ENCODE data around the gene NUTM2D. TPM values are rescaled to one million over a fixed set of nuclear protein-coding genes. Genes with fewer than 3 reads are reported as not detected.
"Not testable (repeated sequence)": the region's sequence is repeated elsewhere in the genome, so short reads cannot be mapped to it uniquely, and the experiment has no call there.

The NUTM2D gene
- total and polyA plus RNA-seq, 2 of the 4 experiments (the other 2 are of a cell fraction): 0.54 to 1.9 TPM

DNA sequence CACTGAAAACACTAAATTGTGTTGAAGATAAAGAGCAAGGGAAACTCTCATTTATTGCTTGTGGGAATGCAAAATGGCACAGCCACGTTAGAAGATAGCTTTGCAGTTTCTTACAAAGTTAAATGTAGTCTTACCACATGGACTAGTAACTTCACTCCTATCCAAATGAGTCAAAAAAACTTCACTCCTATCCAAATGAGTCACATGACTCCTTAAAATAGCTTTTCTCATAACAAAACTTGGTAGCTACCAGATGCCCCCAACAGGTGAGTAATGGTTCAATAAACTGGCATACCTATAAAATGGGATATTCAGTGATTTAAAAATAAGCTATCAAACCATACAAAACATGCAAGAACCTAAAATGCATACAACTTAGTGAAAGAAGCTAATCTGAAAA is 36.0 kb upstream of the NUTM2D start:
- not testable (repeated sequence) for H4K20me1 ChIP-seq (ENCODE audit: insufficient read depth, low read length); DNase-seq

GRCh38 chr10:87324559-87324958 is 33.0 kb upstream of the NUTM2D start:
- H2AK9ac ChIP-seq (replicated peaks; ENCODE audit: low read depth, low read length, poor library complexity); H2BK15ac ChIP-seq (ENCODE audit: low read depth, low read length); H3K56ac ChIP-seq (ENCODE audit: extremely low read depth, insufficient read depth, low read length); H3K23ac ChIP-seq (ENCODE audit: low read depth, low read length); POLR2A ChIA-PET (ENCODE audit: unreplicated experiment); H2AFZ ChIP-seq (replicated peaks; ENCODE audit: low read length, poor library complexity); H3K14ac ChIP-seq (replicated peaks; ENCODE audit: low read depth, low read length); H3K36me3 ChIP-seq (ENCODE audit: control insufficient read depth, insufficient read depth, low read length); H4K20me1 ChIP-seq (ENCODE audit: insufficient read depth, low read length); in situ Hi-C loops (cut with MboI; ENCODE audit: low sequenced_read_pairs); H3K4me1 ChIP-seq (ENCODE audit: control insufficient read depth, insufficient read depth, low read length); H3K4me3 ChIP-seq (ENCODE audit: insufficient read depth, low read depth, low read length); H2BK120ac ChIP-seq (ENCODE audit: low read depth, low read length); CTCF ChIA-PET; H3K4me2 ChIP-seq (ENCODE audit: low read depth, low read length); H3K9me3 ChIP-seq (ENCODE audit: control insufficient read depth, insufficient read depth, low read length); H4K8ac ChIP-seq (ENCODE audit: low read depth in 2 of 2, low read length in 2 of 2); H2BK20ac ChIP-seq (ENCODE audit: low read depth, low read length); H4K5ac ChIP-seq (ENCODE audit: low read depth, low read length); H3K79me1 ChIP-seq (ENCODE audit: low read depth in 1 of 2, low read length in 2 of 2); H3K18ac ChIP-seq (ENCODE audit: low read depth, low read length); H4K91ac ChIP-seq (ENCODE audit: insufficient read depth, low read depth, low read length); ATAC-seq (ENCODE audit: low read depth); H3K9ac ChIP-seq (ENCODE audit: low read depth, low read length); H3K9me1 ChIP-seq (ENCODE audit: insufficient read depth, low read length); intact Hi-C loops (cut with micrococcal nuclease); H3K27me3 ChIP-seq (ENCODE audit: control insufficient read depth, insufficient read depth, low read length); H3K4ac ChIP-seq (ENCODE audit: low read depth, low read length); dilution Hi-C loops (cut with HindIII; ENCODE audit: low sequenced_read_pairs, unreplicated experiment); BruUV-seq (replicated peaks); DNase-seq; H3K27ac ChIP-seq (ENCODE audit: insufficient read depth, low read length); H2BK5ac ChIP-seq (ENCODE audit: low read depth, low read length, poor library complexity, severe bottlenecking); H2AK5ac ChIP-seq (ENCODE audit: low read depth, low read length): not testable (repeated sequence)
- WGBS, 2 experiments (ENCODE audit: extremely low coverage in 2 of 2, insufficient read length in 1 of 2): no CpG with 5 or more reads among the region's 5 CpGs

More for the DNA sequence above, 36.0 kb upstream of the NUTM2D start:
- H2BK120ac ChIP-seq (ENCODE audit: low read depth, low read length); H3K23ac ChIP-seq (ENCODE audit: low read depth, low read length); H2BK15ac ChIP-seq (ENCODE audit: low read depth, low read length); H3K4me2 ChIP-seq (ENCODE audit: low read depth, low read length); H3K9me3 ChIP-seq (ENCODE audit: control insufficient read depth, insufficient read depth, low read length); H3K79me1 ChIP-seq (ENCODE audit: low read depth in 1 of 2, low read length in 2 of 2); H3K56ac ChIP-seq (ENCODE audit: extremely low read depth, insufficient read depth, low read length); H2AK5ac ChIP-seq (ENCODE audit: low read depth, low read length); BruUV-seq (replicated peaks); H3K18ac ChIP-seq (ENCODE audit: low read depth, low read length); H2AFZ ChIP-seq (replicated peaks; ENCODE audit: low read length, poor library complexity); H2BK5ac ChIP-seq (ENCODE audit: low read depth, low read length, poor library complexity, severe bottlenecking); H3K4me3 ChIP-seq (ENCODE audit: insufficient read depth, low read depth, low read length); H3K14ac ChIP-seq (replicated peaks; ENCODE audit: low read depth, low read length); in situ Hi-C loops (cut with MboI; ENCODE audit: low sequenced_read_pairs); H4K8ac ChIP-seq (ENCODE audit: low read depth in 2 of 2, low read length in 2 of 2); dilution Hi-C loops (cut with HindIII; ENCODE audit: low sequenced_read_pairs, unreplicated experiment); intact Hi-C loops (cut with micrococcal nuclease); H3K27ac ChIP-seq (ENCODE audit: insufficient read depth, low read length); H3K4me1 ChIP-seq (ENCODE audit: control insufficient read depth, insufficient read depth, low read length); POLR2A ChIA-PET (ENCODE audit: unreplicated experiment); H2BK20ac ChIP-seq (ENCODE audit: low read depth, low read length); H3K9ac ChIP-seq (ENCODE audit: low read depth, low read length); H4K5ac ChIP-seq (ENCODE audit: low read depth, low read length); H4K91ac ChIP-seq (ENCODE audit: insufficient read depth, low read depth, low read length); H3K9me1 ChIP-seq (ENCODE audit: insufficient read depth, low read length); H3K27me3 ChIP-seq (ENCODE audit: control insufficient read depth, insufficient read depth, low read length); H3K36me3 ChIP-seq (ENCODE audit: control insufficient read depth, insufficient read depth, low read length); CTCF ChIA-PET; H2AK9ac ChIP-seq (replicated peaks; ENCODE audit: low read depth, low read length, poor library complexity); H3K4ac ChIP-seq (ENCODE audit: low read depth, low read length); ATAC-seq (ENCODE audit: low read depth): not testable (repeated sequence)
- WGBS, 2 experiments (ENCODE audit: extremely low coverage in 2 of 2, insufficient read length in 1 of 2): no CpG with 5 or more reads among the region's 1 CpG
